Activated CD4-positive, alpha-beta memory T cell treated with anti-CD3 and anti-CD28 coated beads for 36 hours (primary cell): ENCODE results near the gene SUPT20H. TPM values are rescaled to one million over a fixed set of nuclear protein-coding genes. Genes with fewer than 3 reads are reported as not detected.

Experiments
- CTCF ChIA-PET: fragments of 350-600 bp; sonication (Branson Sonifier 250); formaldehyde crosslinking; loops from one replicate; lab custom pipeline; 2021; ENCODE audit warnings: antibody characterized with exemption, inconsistent platforms; lab: Charles Lee
- POLR2A ChIA-PET: fragments of 350-600 bp; sonication (Branson Sonifier 250); formaldehyde crosslinking; loops from one replicate; lab custom pipeline; 2021; ENCODE audit warnings: antibody characterized with exemption; lab: Charles Lee
- DNase-seq: peaks from one replicate; pipeline ENCODE4 v3.0.0-alpha.2; 2020
- H3K27ac Mint-ChIP-seq: one replicate; pipeline ENCODE4 v1.8.0; 2021; ENCODE audit warnings: mixed read lengths
- H3K27me3 Mint-ChIP-seq: one replicate; pipeline ENCODE4 v1.8.0; 2021; ENCODE audit warnings: mixed read lengths
- H3K36me3 Mint-ChIP-seq: one replicate; pipeline ENCODE4 v1.8.0; 2021; ENCODE audit warnings: mixed read lengths
- H3K4me1 Mint-ChIP-seq: one replicate; pipeline ENCODE4 v1.8.0; 2021; ENCODE audit warnings: low read depth, mixed read lengths
- H3K4me3 Mint-ChIP-seq: one replicate; pipeline ENCODE4 v1.8.0; 2021; ENCODE audit warnings: mild to moderate bottlenecking, mixed read lengths
- H3K9me3 Mint-ChIP-seq: one replicate; pipeline ENCODE4 v1.8.0; 2021; ENCODE audit warnings: mixed read lengths
- intact Hi-C: fragments of 100-400 bp; cut with micrococcal nuclease; formaldehyde crosslinking; loops from one replicate; pipeline ENCODE4 v1.15.1; 2023
- total RNA-seq, 2 experiments: library from RNA; stranded (reverse); gene quantifications; one replicate each; pipeline ENCODE4 v1.2.3, GENCODE V29; 2021

SUPT20H gene
- total RNA-seq, 2 experiments from 2014 or later, result 56.8 TPM

- Mint-ChIP-seq H3K27ac (peak overlapping the region; percentile 99), H3K36me3 (peaks cover 40% of the 10 kb centered on the region), H3K4me3 (peak overlapping the region; percentile 98), H3K9me3 (no peaks in the 10 kb centered on the region), H3K27me3 (no peaks in the 10 kb centered on the region), H3K4me1 (peaks cover 31% of the 10 kb centered on the region)
- POLR2A ChIA-PET, result no interaction called here
- no peak for DNase-seq
- CTCF ChIA-PET, result interaction anchor here (1.8 kb wide), 1 partner anchor 19 kb away, joined by 6 read pairs; no protein-coding TSS in a partner anchor
- intact Hi-C loops, result no loop called here
These were observed 61.6 kb downstream of the SUPT20H start for GRCh38 chr13:36997716-36998427.

DNA sequence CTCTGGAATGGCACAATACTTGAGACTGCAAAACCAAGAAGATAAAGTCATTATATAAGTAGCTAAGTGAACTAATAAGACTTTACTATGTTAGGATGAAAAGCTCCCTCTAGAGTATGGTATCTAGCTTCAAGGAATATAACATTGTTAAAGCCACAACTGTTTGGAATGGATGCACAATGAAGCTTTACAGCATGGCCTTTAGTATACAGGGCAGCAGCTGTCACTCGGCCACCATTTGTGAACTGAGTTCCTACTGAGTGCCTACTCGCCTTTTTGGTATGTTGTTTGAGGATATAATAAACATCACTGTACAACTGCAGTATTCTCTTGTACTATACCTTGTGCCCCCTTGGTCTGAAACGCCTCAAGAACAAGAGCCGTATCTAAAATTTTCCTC lies 67.1 kb downstream of the SUPT20H start:
- ChIA-PET CTCF (no interaction called here), POLR2A (no interaction called here)
- H3K9me3 Mint-ChIP-seq, result no peaks in the 10 kb centered on the region
- H3K36me3 Mint-ChIP-seq, result peaks cover 60% of the 10 kb centered on the region
- intact Hi-C loops, result no loop called here
- H3K27ac Mint-ChIP-seq, result no peak overlapping the region
- no peak overlapping the region for H3K4me3 Mint-ChIP-seq
- no peaks in the 10 kb centered on the region for H3K27me3 Mint-ChIP-seq
- no peak for DNase-seq
- peaks cover 12% of the 10 kb centered on the region for H3K4me1 Mint-ChIP-seq

DNA sequence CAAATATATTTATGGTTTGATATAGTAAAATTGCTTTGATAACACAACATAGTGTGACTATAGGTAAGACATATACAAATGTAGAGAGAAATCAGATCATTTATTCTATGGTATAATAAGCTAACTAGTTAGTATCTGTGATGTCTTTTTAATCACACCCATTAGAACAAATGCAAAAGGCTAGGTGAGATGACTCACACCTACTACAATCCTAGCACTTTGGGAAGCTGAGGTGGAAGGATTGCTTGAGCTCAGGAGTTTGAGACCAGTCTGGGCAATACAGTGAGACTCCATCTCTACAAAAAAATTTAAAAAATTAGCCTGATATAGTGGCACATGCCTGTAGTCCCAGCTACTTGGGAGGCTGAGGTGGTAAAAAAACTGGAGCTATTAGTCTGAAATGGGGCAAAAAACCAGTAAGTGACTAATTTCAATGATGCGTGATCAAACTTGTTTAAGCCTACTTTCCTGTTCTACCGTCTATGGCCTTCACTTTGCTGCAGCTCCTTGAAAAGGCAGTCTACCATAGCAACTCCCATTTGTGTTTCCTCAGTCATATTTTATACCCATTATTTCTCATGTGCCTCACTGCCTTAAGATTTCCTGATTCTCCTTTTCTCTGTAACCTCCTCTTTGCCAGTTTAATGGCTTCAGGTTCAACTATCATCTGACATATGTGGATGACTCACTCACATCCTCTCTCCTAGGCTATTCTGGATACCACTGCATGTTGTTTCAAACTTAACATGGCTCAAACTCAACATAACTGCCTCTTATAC lies 72.8 kb downstream of the SUPT20H start:
- DNase-seq, result no peak

GRCh38 chr13:36981156-36981743 lies 78.2 kb downstream of the SUPT20H start:
- ChIA-PET CTCF (interaction anchor here (0.6 to 2.7 kb wide), 10 partner anchors 9 to 698 kb away, joined by 3 to 13 read pairs (median 4); no protein-coding TSS in a partner anchor), POLR2A (interaction anchor here (1.2 kb wide), 1 partner anchor 8 kb away, joined by 4 read pairs; no protein-coding TSS in a partner anchor)
- H3K27me3 Mint-ChIP-seq, result no peaks in the 10 kb centered on the region
- no peaks in the 10 kb centered on the region for H3K4me1 Mint-ChIP-seq
- H3K27ac Mint-ChIP-seq, result no peak overlapping the region
- peaks cover 36% of the 10 kb centered on the region for H3K36me3 Mint-ChIP-seq
- intact Hi-C loops, result loop anchor here (1.0 to 5.0 kb wide), 4 partner anchors 123 to 561 kb away; partner anchors contain the start of gene RFXAP
- no peaks in the 10 kb centered on the region for H3K9me3 Mint-ChIP-seq
- no peak for DNase-seq
- H3K4me3 Mint-ChIP-seq, result no peak overlapping the region

More for the DNA sequence above, 72.8 kb downstream of the SUPT20H start:
- Mint-ChIP-seq H3K4me1 (no peaks in the 10 kb centered on the region), H3K9me3 (no peaks in the 10 kb centered on the region), H3K36me3 (peaks cover 51% of the 10 kb centered on the region), H3K27ac (no peak overlapping the region), H3K4me3 (no peak overlapping the region), H3K27me3 (no peaks in the 10 kb centered on the region)
- intact Hi-C loops, result no loop called here
- ChIA-PET CTCF (interaction anchor here (0.8 kb wide), 1 partner anchor 306 kb away, joined by 3 read pairs; no protein-coding TSS in a partner anchor), POLR2A (interaction anchor here (1.2 kb wide), 1 partner anchor 12 kb away, joined by 3 read pairs; the partner anchor contains the start of gene ALG5)

GRCh38 chr13:36979361-36980050 lies 80.0 kb downstream of the SUPT20H start:
- intact Hi-C loops, result loop anchor here (2.0 to 5.0 kb wide), 2 partner anchors 129 to 162 kb away; partner anchors contain the start of gene RFXAP
- ChIA-PET CTCF (no interaction called here), POLR2A (no interaction called here)
- Mint-ChIP-seq H3K36me3 (peaks cover 36% of the 10 kb centered on the region), H3K9me3 (peaks cover 5% of the 10 kb centered on the region), H3K4me3 (no peak overlapping the region), H3K27ac (no peak overlapping the region), H3K4me1 (no peaks in the 10 kb centered on the region), H3K27me3 (no peaks in the 10 kb centered on the region)
- DNase-seq, result no peak

GRCh38 chr13:36975172-36975571 lies 84.3 kb downstream of the SUPT20H start:
- H3K36me3 Mint-ChIP-seq, result peaks cover 36% of the 10 kb centered on the region
- no peak overlapping the region for H3K4me3 Mint-ChIP-seq
- POLR2A ChIA-PET, result no interaction called here
- H3K27me3 Mint-ChIP-seq, result no peaks in the 10 kb centered on the region
- H3K27ac Mint-ChIP-seq, result no peak overlapping the region
- H3K4me1 Mint-ChIP-seq, result peaks cover 3% of the 10 kb centered on the region
- DNase-seq, result no peak
- peaks cover 5% of the 10 kb centered on the region for H3K9me3 Mint-ChIP-seq
- intact Hi-C loops, result no loop called here
- CTCF ChIA-PET, result no interaction called here

- POLR2A ChIA-PET, result no interaction called here
- CTCF ChIA-PET, result interaction anchor here (1.7 to 1.8 kb wide), 2 partner anchors 7 to 10 kb away, joined by 4 to 5 read pairs; no protein-coding TSS in a partner anchor
- H3K4me3 Mint-ChIP-seq, result no peak overlapping the region
- DNase-seq, result no peak
- H3K27ac Mint-ChIP-seq, result no peak overlapping the region
- intact Hi-C loops, result no loop called here
- H3K4me1 Mint-ChIP-seq, result peaks cover 3% of the 10 kb centered on the region
- no peaks in the 10 kb centered on the region for H3K27me3 Mint-ChIP-seq
- H3K36me3 Mint-ChIP-seq, result peaks cover 30% of the 10 kb centered on the region
- peaks cover 5% of the 10 kb centered on the region for H3K9me3 Mint-ChIP-seq
These were observed 85.7 kb downstream of the SUPT20H start for GRCh38 chr13:36973621-36974295.

- peaks cover 3% of the 10 kb centered on the region for H3K4me1 Mint-ChIP-seq
- no peaks in the 10 kb centered on the region for H3K27me3 Mint-ChIP-seq
- ChIA-PET CTCF (interaction anchor here (1.7 to 1.8 kb wide), 2 partner anchors 8 to 11 kb away, joined by 4 to 5 read pairs; no protein-coding TSS in a partner anchor), POLR2A (no interaction called here)
- H3K9me3 Mint-ChIP-seq, result peaks cover 5% of the 10 kb centered on the region
- intact Hi-C loops, result no loop called here
- peaks cover 35% of the 10 kb centered on the region for H3K36me3 Mint-ChIP-seq
- H3K27ac Mint-ChIP-seq, result no peak overlapping the region
- no peak overlapping the region for H3K4me3 Mint-ChIP-seq
- DNase-seq, result no peak
These were observed 86.5 kb downstream of the SUPT20H start for GRCh38 chr13:36973009-36973408.

DNA sequence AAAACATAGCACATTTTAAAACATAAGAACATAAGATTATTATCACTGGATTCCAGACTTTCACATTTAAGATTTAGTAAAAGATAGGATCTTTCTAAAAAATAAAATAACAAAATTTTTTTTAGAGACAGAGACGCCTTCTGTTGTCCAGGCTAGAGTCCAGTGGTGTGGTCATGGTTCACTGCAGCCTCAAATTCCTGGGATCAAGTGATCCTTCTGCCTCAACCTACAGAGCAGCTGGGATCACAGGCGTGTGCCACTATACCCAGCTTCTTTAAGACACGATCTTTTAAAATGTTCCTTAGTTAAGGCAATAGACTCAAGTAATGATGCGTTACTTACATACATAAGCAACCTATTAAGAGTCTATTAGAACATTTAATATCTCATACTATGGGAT lies 93.1 kb downstream of the SUPT20H start:
- intact Hi-C loops, result no loop called here
- Mint-ChIP-seq H3K9me3 (no peaks in the 10 kb centered on the region), H3K4me3 (no peak overlapping the region), H3K27ac (no peak overlapping the region), H3K27me3 (no peaks in the 10 kb centered on the region), H3K4me1 (peaks cover 5% of the 10 kb centered on the region), H3K36me3 (peaks cover 37% of the 10 kb centered on the region)
- CTCF ChIA-PET, result no interaction called here
- POLR2A ChIA-PET, result no interaction called here
- no peak for DNase-seq

DNA sequence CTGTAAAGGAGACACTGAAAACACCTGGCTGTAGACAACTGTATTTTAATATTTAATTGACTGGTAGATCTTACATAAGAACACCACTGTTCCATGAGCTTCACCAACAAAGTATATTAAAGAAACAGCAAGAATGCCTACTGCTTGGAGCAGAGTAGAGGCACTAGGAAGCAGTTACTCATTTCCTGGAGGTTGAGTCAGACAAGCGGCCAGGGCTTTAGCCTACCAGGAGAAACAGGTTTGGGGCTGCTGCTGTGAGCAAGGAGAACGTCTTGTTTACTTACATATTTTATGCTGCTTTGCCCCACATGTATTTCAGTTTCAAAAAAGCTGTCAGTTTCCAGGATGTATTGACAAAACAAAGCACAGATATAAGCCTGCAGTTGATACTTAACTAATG lies 93.7 kb downstream of the SUPT20H start:
- Mint-ChIP-seq H3K4me1 (peaks cover 5% of the 10 kb centered on the region), H3K27ac (no peak overlapping the region), H3K36me3 (peaks cover 38% of the 10 kb centered on the region), H3K9me3 (no peaks in the 10 kb centered on the region), H3K4me3 (no peak overlapping the region), H3K27me3 (no peaks in the 10 kb centered on the region)
- intact Hi-C loops, result no loop called here
- ChIA-PET POLR2A (no interaction called here), CTCF (no interaction called here)
- DNase-seq, result peak; percentile 33

GRCh38 chr13:36959456-36960116 lies 99.9 kb downstream of the SUPT20H start:
- no peaks in the 10 kb centered on the region for H3K4me1 Mint-ChIP-seq
- peaks cover 36% of the 10 kb centered on the region for H3K36me3 Mint-ChIP-seq
- H3K27me3 Mint-ChIP-seq, result no peaks in the 10 kb centered on the region
- intact Hi-C loops, result no loop called here
- POLR2A ChIA-PET, result no interaction called here
- CTCF ChIA-PET, result no interaction called here
- H3K4me3 Mint-ChIP-seq, result no peak overlapping the region
- no peak for DNase-seq
- no peak overlapping the region for H3K27ac Mint-ChIP-seq
- H3K9me3 Mint-ChIP-seq, result no peaks in the 10 kb centered on the region
